GM12865 (cell line): Measurements from ENCODE around the gene TUBB.

ENCODE experiments used
- DNase-seq: peaks from one replicate; pipeline ENCODE4 v3.0.0; 2010; ENCODE audit warnings: low read depth
- H3K4me3 ChIP-seq: 2 replicates; pipeline ENCODE4 v1.5.1; 2011; ENCODE audit warnings: mild to moderate bottlenecking, low read depth, low read length, control low read depth
- CTCF ChIP-seq: IDR thresholded peaks from 2 replicates; pipeline ENCODE4 v1.5.1; 2011; ENCODE audit warnings: low read length, control low read depth, low read depth, inconsistent platforms; ENCODE audit not compliant: insufficient read depth; ENCODE audit errors: missing control alignments

TUBB gene

DNA sequence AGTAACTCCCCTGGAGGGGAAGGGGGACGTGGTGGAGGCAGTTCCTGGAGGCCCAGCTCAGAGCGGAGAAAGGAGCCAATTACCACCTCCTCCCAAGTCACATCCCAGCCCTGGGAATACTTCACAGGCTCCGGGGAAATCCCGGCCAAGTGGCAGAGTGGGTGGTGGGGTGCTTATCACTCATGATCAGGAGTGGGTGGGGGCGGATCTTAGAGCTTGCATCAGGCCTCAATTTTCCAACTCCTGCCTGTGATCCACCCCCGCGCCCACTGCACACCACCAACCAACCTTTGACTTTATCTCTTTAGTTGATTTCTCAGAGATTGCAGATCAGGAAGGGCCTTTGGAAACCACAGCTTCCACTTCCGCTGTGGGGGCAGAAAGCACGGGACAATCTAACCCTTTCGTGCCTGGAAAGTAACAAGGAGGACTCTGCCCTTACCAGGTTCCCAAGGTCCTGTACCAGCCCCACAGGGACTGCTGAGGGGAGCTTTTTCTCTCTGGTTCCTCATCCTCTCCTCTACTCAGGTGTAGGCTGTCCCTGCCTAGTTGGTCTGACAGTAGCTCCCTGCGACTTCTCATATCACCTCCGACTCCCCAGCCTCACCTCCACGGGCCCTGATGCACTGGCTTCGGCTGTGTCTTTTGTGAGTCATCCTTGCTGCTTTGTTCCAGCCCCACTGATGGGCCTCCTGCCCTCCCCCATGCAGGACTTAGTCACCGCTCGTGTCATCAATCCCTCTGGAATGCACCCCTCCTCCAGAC lies 49.1 kb downstream of the TUBB start:
- peak; percentile 50 for DNase-seq
- no peak for TF ChIP-seq CTCF
- H3K4me3 ChIP-seq: no peak overlapping the region

DNA sequence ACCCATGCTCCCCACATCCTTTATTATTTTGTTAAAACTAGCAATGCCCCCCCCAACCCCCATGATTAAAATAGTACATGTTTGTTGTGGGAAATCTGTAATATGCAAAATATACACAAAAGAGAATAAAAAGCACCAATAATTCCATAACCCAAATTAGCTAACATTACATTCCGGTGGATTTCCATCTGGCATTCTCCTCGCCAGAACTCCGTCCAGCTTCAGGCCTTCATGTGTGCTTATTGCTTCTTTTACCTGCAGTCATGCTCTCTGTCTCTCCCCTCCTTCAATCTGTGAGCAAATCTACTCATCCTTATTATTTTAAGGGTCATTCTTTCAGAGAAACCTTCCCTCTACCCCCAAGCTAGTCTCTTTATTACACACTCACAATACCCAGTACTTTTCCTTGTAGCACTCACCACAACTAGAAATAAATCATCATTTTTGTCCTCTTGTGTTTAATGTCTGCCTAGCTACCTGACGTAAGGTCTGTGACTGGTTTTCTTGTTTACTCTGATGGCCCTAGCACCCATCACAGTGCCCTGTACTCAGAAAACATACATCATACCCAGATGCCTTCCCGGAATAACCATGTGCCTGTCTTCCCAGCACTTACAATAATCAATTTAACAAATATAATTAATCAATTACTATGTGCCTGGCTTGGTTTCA lies 49.8 kb downstream of the TUBB start:
- TF ChIP-seq CTCF: no peak
- DNase-seq: no peak
- H3K4me3 ChIP-seq: no peak overlapping the region

GRCh38 chr6:30770592-30770991 lies 50.4 kb downstream of the TUBB start:
- DNase-seq: no peak
- H3K4me3 ChIP-seq: no peak overlapping the region
- TF ChIP-seq CTCF: no peak

- DNase-seq: no peak
- H3K4me3 ChIP-seq: no peak overlapping the region
- TF ChIP-seq CTCF: no peak
Measured at GRCh38 chr6:30774701-30775100, 54.5 kb downstream of the TUBB start.
